Fibroblast of the aortic adventitia (primary cell): Measurements from ENCODE around the gene CRLF1. TPM values are rescaled to one million over a fixed set of nuclear protein-coding genes. Genes with fewer than 3 reads are reported as not detected.

Experiments
- DNase-seq: peaks from one replicate; pipeline ENCODE4 v3.0.0-alpha.2; 2010; ENCODE audit warnings: low read depth
- H3K4me3 ChIP-seq: 2 replicates; pipeline ENCODE4 v1.5.1; 2011; ENCODE audit warnings: low read depth, mild to moderate bottlenecking, control low read depth, low read length, moderate library complexity
- CTCF ChIP-seq: IDR thresholded peaks from 2 replicates; pipeline ENCODE4 v1.5.1; 2011; ENCODE audit warnings: mild to moderate bottlenecking, low read length, control low read depth, inconsistent platforms; ENCODE audit not compliant: insufficient read depth
- total RNA-seq: library from RNA; depleted of rRNA; stranded (reverse); fragments of >200 nt; gene quantifications from 2 replicates; pipeline ENCODE4 v1.2.3, GENCODE V29; 2012; ENCODE audit warnings: low replicate concordance

CRLF1 gene
- total RNA-seq, 1 donor = 69.1 TPM

- H3K4me3 ChIP-seq = no peak overlapping the region
- TF ChIP-seq CTCF = no peak
- no peak for DNase-seq
Measured at GRCh38 chr19:18626906-18627305, 20.3 kb upstream of the CRLF1 start.

GRCh38 chr19:18620902-18621301 is 14.3 kb upstream of the CRLF1 start:
- H3K4me3 ChIP-seq = no peak overlapping the region
- no peak for TF ChIP-seq CTCF
- no peak for DNase-seq

- TF ChIP-seq CTCF = no peak
- DNase-seq = no peak
- H3K4me3 ChIP-seq = no peak overlapping the region
Measured at GRCh38 chr19:18620311-18620710, 13.7 kb upstream of the CRLF1 start.

GRCh38 chr19:18618236-18618635 is 11.6 kb upstream of the CRLF1 start:
- no peak for TF ChIP-seq CTCF
- DNase-seq = no peak
- no peak overlapping the region for H3K4me3 ChIP-seq

- TF ChIP-seq CTCF = no peak
- no peak overlapping the region for H3K4me3 ChIP-seq
- no peak for DNase-seq
Measured at GRCh38 chr19:18617562-18617961, 11.0 kb upstream of the CRLF1 start.

- no peak for TF ChIP-seq CTCF
- DNase-seq = no peak
- H3K4me3 ChIP-seq = no peak overlapping the region
Measured at GRCh38 chr19:18616023-18616422, 9.4 kb upstream of the CRLF1 start.

- no peak overlapping the region for H3K4me3 ChIP-seq
- no peak for DNase-seq
- no peak for TF ChIP-seq CTCF
Measured at GRCh38 chr19:18613589-18614234, 7.1 kb upstream of the CRLF1 start.
